A673 (cell line): ENCODE measurements around the gene RELCH. TPM values are rescaled to one million over a fixed set of nuclear protein-coding genes. Genes with fewer than 3 reads are reported as not detected.

Experiments
- BruUV-seq: library from RNA; stranded (reverse); fragments of 400-500 nt; replicated peaks from 2 replicates; lab custom pipeline; 2021; lab: Mats Ljungman, UMichigan
- CTCF ChIA-PET: fragments of 300-600 bp; sonication (Branson Sonifier 250); formaldehyde crosslinking; loops from one replicate; lab custom pipeline; 2022; ENCODE audit warnings: antibody characterized with exemption; lab: Charles Lee
- POLR2A ChIA-PET: fragments of 300-600 bp; sonication (Branson Sonifier 250); formaldehyde crosslinking; loops from one replicate; lab custom pipeline; 2022; ENCODE audit warnings: antibody characterized with exemption; ENCODE audit not compliant: low non-redundant PET; lab: Charles Lee
- DNase-seq: peaks from one replicate; pipeline ENCODE4 v3.0.0-alpha.2; 2015; ENCODE audit warnings: low spot score
- H3K27ac ChIP-seq: fragments of 200-600 bp; sonication (generic); 2 replicates; pipeline ENCODE4 v1.5.1; 2016; ENCODE audit warnings: mixed run types, low read depth, mild to moderate bottlenecking, mixed read lengths, antibody characterized with exemption, low read length; ENCODE audit not compliant: poor library complexity, severe bottlenecking
- H3K27me3 ChIP-seq: fragments of 200-600 bp; sonication (generic); replicated peaks from 2 replicates; pipeline ENCODE4 v1.6.1; 2017; ENCODE audit warnings: mixed run types, low read depth, mild to moderate bottlenecking, mixed read lengths, antibody characterized with exemption, low read length; ENCODE audit not compliant: insufficient read depth, poor library complexity
- H3K36me3 ChIP-seq: fragments of 200-600 bp; sonication (generic); 2 replicates; pipeline ENCODE4 v1.6.1; 2016; ENCODE audit warnings: mixed run types, mild to moderate bottlenecking, mixed read lengths, antibody characterized with exemption, low read length; ENCODE audit not compliant: insufficient read depth, poor library complexity, severe bottlenecking
- H3K4me1 ChIP-seq: fragments of 200-600 bp; sonication (generic); 2 replicates; pipeline ENCODE4 v1.6.1; 2017; ENCODE audit warnings: mixed run types, mild to moderate bottlenecking, mixed read lengths, antibody characterized with exemption, low read length; ENCODE audit not compliant: insufficient read depth, poor library complexity, severe bottlenecking
- H3K4me3 ChIP-seq: fragments of 200-600 bp; sonication (generic); 2 replicates; pipeline ENCODE4 v1.5.1; 2016; ENCODE audit warnings: low read depth, mixed run types, mild to moderate bottlenecking, mixed read lengths, low read length; ENCODE audit not compliant: poor library complexity, severe bottlenecking
- H3K9me3 ChIP-seq: fragments of 200-600 bp; sonication (generic); 2 replicates; pipeline ENCODE4 v1.6.1; 2016; ENCODE audit warnings: mixed run types, low read depth, mild to moderate bottlenecking, mixed read lengths, antibody characterized with exemption, low read length; ENCODE audit not compliant: poor library complexity, severe bottlenecking
- EZH2 ChIP-seq: fragments of 200-600 bp; sonication (generic); IDR thresholded peaks from 2 replicates; pipeline ENCODE4 v1.6.1; 2017; ENCODE audit warnings: borderline replicate concordance, low read depth, mild to moderate bottlenecking, mixed read lengths, antibody characterized with exemption, low read length; ENCODE audit not compliant: poor library complexity, severe bottlenecking
- intact Hi-C: fragments of 100-400 bp; cut with micrococcal nuclease; formaldehyde crosslinking; loops from one replicate; pipeline ENCODE4 v1.10.0; 2022; ENCODE audit not compliant: unreplicated experiment
- total RNA-seq: library from RNA; stranded (reverse); gene quantifications from 2 replicates; pipeline ENCODE4 v1.2.3, GENCODE V29; 2021
- TF ChIP-seq, protein P1 (sequence below): fragments of 300-800, 200-600 bp; sonication (generic); conservative IDR thresholded peaks from 2 replicates; pipeline ENCODE4 v1.5.1; 2017; ENCODE audit warnings: low read depth, mild to moderate bottlenecking, antibody characterized with exemption, low read length, moderate library complexity, mixed read lengths

RELCH gene
- total RNA-seq, 1 experiment from 2014 or later = 29.2 TPM

DNA sequence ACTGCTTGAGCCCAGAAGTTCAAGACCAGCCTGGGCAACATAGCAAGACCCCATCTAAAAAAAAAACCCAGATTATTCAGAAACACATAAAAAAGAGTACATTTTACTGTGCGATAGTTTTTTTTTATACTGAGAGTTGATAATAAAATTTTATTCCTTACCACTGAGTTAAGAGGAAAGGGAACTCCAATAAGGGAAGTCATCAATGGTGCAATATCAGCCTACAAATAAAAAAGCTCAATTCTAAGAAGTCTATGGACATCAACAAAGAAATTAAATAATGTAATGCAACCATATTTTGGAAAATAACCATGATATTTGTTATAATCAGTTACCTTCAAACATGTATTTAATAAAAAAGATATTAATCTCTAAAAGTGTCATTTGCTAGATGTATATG is 46.8 kb upstream of the RELCH start:
- H3K9me3 ChIP-seq = no peaks in the 10 kb centered on the region
- intact Hi-C loops = no loop called here
- no peaks in the 10 kb centered on the region for H3K4me1 ChIP-seq
- H3K4me3 ChIP-seq = no peak overlapping the region
- H3K27me3 ChIP-seq = no peaks in the 10 kb centered on the region
- no peak overlapping the region for H3K27ac ChIP-seq
- TF ChIP-seq EZH2 = no peak
- TF ChIP-seq, protein P1, sequence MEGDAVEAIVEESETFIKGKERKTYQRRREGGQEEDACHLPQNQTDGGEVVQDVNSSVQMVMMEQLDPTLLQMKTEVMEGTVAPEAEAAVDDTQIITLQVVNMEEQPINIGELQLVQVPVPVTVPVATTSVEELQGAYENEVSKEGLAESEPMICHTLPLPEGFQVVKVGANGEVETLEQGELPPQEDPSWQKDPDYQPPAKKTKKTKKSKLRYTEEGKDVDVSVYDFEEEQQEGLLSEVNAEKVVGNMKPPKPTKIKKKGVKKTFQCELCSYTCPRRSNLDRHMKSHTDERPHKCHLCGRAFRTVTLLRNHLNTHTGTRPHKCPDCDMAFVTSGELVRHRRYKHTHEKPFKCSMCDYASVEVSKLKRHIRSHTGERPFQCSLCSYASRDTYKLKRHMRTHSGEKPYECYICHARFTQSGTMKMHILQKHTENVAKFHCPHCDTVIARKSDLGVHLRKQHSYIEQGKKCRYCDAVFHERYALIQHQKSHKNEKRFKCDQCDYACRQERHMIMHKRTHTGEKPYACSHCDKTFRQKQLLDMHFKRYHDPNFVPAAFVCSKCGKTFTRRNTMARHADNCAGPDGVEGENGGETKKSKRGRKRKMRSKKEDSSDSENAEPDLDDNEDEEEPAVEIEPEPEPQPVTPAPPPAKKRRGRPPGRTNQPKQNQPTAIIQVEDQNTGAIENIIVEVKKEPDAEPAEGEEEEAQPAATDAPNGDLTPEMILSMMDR = no peak
- H3K36me3 ChIP-seq = no peaks in the 10 kb centered on the region
- ChIA-PET CTCF (no interaction called here), POLR2A (no interaction called here)
- no TSS peak for BruUV-seq
- no peak for DNase-seq

DNA sequence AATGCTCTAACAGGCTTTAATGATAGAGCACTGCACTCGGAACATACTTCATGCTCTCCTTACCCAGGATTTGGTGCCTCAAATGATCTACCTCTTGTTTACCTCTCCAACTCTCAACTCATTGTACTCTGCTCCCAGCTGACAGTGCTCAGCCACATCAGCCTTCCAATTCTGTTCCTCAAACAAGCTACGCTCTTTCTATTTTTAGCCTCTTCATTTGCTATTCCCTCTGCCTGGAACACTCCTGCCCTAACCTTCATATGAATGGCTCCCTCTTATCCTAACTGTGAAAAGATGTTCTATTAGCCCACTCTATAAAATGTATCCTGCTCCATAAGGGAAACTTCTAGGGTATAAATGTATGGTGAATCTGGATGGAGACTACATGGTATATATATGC is 42.7 kb upstream of the RELCH start:
- H3K4me1 ChIP-seq = no peaks in the 10 kb centered on the region
- no peaks in the 10 kb centered on the region for H3K27me3 ChIP-seq
- H3K4me3 ChIP-seq = no peak overlapping the region
- no peak overlapping the region for H3K27ac ChIP-seq
- H3K36me3 ChIP-seq = no peaks in the 10 kb centered on the region
- TF ChIP-seq EZH2 = no peak
- TF ChIP-seq, protein P1 = no peak
- intact Hi-C loops = no loop called here
- H3K9me3 ChIP-seq = no peaks in the 10 kb centered on the region
- ChIA-PET POLR2A (no interaction called here), CTCF (no interaction called here)
- no TSS peak for BruUV-seq
- no peak for DNase-seq

DNA sequence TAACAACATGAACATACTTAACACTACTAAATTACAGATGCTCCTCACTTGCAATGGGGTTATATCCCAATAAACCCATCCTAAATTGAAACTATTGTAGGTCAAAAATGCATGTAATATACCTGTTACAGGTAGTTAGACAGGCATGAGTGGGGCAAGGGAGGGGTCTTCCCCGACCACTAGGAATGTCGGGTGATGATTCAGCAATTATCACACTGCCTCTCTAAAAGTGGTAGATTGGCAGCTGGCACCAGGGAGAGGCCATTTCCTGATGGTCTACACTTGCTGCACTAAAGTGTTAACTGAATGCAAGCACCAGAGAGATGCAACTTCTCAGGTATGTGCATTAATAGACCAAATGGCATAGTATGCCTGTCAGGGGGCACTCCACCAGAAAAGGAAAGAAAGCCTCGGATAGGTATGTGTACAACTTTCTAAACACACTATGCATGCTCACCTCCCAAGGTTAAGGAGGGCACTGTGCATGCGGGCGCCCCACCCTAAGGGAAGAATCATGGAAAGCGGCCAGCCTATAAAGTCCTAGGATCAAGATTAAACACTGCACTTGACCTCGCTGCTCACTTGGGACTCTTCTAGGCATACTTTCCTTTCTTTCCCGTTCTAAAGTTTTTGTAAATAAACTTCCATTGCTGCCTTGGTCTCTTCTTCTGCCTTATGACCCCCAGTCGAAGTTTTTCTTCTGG is 35.8 kb upstream of the RELCH start:
- Histone ChIP-seq H3K36me3 (no peaks in the 10 kb centered on the region), H3K9me3 (no peaks in the 10 kb centered on the region), H3K27ac (no peak overlapping the region), H3K4me1 (no peaks in the 10 kb centered on the region), H3K4me3 (no peak overlapping the region), H3K27me3 (no peaks in the 10 kb centered on the region)
- TF ChIP-seq, protein P1 = no peak
- no peak for TF ChIP-seq EZH2
- intact Hi-C loops = no loop called here
- POLR2A ChIA-PET = no interaction called here
- no TSS peak for BruUV-seq
- CTCF ChIA-PET = no interaction called here
- no peak for DNase-seq
